GM21529 (cell line): ENCODE results near the gene IFI27L1.
A peak's percentile ranks its signal among the peaks of the same experiment; 100 is the strongest.

Source experiments
- ATAC-seq: cut with Tn5 transposase; IDR thresholded peaks from one replicate; pipeline ENCODE4 v1.9.1; 2021; ENCODE audit not compliant: unreplicated experiment

The IFI27L1 gene

DNA sequence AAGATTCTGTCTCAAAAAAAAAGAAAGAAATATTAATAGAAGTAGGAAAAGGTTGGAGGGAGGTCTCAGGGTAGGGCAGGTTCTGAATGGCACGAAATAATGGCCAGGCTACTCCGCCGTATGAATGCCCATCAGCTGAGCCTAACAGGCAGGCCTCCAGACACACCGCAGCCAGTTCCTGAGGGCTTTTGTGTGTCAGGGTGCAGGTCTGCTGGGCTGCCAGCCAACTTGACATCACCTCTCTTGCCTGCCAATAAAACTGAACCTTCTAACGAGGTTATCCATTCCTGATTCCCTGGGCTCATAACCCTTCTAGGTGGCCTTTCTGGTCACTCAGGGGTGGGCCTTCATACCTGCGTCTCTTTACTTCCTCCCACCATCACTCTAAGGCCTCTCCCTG is 32.4 kb downstream of the IFI27L1 start:
- no peak for ATAC-seq

DNA sequence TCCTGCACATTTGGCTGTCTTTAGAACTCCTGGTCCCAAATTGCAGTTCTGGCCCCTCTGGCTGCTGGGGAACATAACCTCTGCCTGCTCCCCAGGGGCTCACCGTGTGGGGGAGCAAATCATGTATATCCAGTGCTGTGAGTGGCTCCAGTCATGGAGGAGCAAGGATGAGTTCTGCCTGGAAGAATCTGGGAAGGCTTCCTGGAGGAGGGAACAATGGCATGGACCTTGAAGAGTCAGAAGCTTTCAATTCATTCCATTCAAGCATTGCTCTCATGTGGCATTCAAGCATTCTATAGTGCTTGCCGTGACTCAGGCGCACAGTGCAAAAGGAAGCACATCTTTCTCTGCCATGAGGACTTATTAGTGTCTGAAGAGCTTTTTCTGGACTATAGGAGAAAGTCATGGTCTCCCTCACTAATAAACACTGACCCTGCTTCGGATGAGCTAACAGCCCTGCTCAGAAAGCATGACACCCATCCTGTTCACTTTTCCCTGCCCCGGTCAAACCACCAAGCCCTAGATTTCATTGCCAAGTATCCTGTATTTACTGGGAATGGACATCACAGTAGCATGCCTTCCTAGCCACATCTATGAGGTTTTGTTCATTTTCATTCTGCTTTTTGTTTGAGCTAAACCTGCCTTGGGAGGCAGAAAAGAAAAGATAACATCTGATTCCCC is 32.9 kb downstream of the IFI27L1 start:
- ATAC-seq = no peak

GRCh38 chr14:94114589-94115057 is 33.5 kb downstream of the IFI27L1 start:
- no peak for ATAC-seq

DNA sequence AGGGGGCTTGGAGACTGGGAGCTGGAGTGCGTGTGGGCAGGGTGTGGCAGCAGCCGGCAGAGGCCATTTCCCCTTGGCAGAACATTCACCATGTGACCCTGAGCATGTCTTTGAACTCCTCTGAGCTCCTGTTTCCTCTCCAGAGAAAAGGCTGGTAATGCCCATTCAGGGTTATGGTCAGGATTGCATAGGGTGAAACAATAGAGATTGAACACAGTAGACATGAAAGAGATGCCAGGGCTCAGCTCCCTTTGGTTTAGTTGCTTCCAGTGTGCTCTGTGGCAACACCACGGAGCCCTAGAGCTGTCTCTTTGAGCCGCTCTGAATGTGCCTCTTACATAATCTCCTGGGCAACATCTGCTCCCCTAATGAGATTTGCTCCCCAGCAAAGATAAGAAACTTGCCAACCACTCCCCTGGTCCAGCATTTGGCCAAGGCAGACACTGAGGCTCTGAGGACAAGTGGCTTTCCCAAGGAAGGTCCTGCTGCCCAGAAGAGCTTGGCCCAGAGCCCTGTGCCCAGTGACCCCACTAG is 34.0 kb downstream of the IFI27L1 start:
- ATAC-seq = no peak

GRCh38 chr14:94115631-94116030 is 34.5 kb downstream of the IFI27L1 start:
- ATAC-seq = no peak

GRCh38 chr14:94116701-94117100 is 35.6 kb downstream of the IFI27L1 start:
- no peak for ATAC-seq

GRCh38 chr14:94117856-94118255 is 36.7 kb downstream of the IFI27L1 start:
- ATAC-seq = no peak

GRCh38 chr14:94119071-94119470 is 38.0 kb downstream of the IFI27L1 start:
- ATAC-seq = no peak

- no peak for ATAC-seq
Observed at GRCh38 chr14:94120667-94121340, 39.7 kb downstream of the IFI27L1 start.

GRCh38 chr14:94121485-94121884 is 40.4 kb downstream of the IFI27L1 start:
- no peak for ATAC-seq

- ATAC-seq = no peak
Observed at GRCh38 chr14:94122438-94122837, 41.3 kb downstream of the IFI27L1 start.

DNA sequence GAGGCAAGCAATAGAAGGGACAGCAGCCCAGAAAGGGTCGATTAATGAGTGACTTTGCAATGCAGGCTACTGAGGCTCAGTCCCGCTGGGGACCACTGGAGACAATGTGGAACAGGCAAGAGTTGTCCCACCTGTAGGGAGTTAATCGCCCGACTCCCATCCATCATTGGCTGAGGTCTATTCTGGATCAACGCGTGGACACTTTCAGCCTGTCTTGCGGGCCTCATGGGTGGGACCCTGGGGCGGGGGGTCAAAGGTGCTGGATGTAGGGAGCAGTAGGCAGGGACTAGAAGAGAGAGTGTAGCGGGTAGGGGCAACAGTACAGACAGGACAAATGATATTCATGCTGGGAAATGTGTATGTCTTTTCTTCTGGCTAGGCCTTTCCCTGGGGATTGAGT is 42.2 kb downstream of the IFI27L1 start:
- ATAC-seq = no peak

- ATAC-seq = no peak
Observed at GRCh38 chr14:94123868-94124267, 42.8 kb downstream of the IFI27L1 start.

GRCh38 chr14:94124582-94125377 is 43.7 kb downstream of the IFI27L1 start:
- no peak for ATAC-seq

- no peak for ATAC-seq
Observed at GRCh38 chr14:94125659-94126418, 44.7 kb downstream of the IFI27L1 start.

DNA sequence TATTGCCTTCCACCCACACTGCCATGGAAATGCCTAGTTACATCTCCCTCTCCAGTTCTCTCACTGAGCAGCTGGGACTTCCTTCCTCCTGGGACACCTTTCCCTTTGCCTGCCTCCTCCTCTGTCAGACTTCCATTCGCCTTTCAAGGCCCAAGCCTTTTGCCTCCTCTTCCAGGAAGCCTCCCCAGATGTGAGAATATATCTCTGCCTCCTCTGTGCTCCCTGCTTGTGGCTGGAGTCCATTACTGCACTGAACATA is 45.2 kb downstream of the IFI27L1 start:
- ATAC-seq = no peak

DNA sequence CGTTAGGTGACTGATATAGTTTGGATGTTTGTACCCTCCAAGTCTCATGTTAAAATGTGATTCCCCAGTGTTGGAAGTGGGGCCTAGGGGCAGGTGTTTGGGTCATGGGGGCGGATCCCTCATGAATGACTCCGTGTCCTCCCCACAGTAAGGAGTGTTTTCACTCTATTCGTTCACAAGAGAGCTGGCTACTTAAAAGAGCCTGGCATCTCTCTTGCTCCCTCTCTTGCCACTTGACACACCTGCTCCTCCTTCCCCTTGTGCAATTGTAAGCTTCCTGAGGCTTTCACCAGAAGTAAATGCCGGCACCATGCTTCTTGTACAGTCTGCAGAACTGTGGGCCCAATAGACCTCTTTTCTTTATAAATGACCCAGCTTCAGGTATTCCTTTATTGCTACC is 45.7 kb downstream of the IFI27L1 start:
- ATAC-seq = no peak

GRCh38 chr14:94127330-94127729 is 46.2 kb downstream of the IFI27L1 start:
- ATAC-seq = no peak

GRCh38 chr14:94128216-94128839 is 47.2 kb downstream of the IFI27L1 start:
- no peak for ATAC-seq

DNA sequence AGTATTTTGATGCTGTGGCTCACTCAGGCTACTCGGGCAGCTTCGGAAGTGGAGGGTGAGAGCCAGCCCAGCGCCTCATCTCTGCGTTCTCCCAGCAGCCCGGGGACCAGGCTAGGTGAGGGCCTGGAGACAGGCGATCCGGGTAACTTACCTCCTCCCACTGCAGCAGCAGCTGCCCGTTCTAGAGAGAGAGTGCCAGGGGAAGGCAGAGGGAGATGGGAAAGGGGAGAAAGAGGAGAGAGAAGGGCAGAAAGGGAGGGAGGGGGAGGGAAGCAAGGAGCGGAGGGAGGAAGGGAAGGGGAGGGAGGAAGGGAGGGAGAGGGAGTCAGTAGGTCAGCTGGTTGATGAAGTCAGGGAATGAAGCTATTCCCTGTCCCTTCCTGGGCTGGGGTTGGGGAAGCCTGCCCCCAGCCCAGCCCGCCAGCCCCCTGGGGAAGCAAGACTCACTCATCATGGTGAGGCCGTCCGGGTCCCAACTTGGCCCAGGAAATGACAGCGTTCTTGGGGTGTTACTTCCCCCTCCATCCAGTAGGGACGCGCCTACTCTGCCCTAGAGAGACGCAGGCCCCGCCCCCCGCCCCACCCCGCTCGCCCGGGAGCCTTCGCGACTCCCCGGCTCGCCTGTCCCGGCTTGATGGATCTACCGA is 48.1 kb downstream of the IFI27L1 start, which contains the start of gene IFI27L2:
IFI27L2 (minus strand) TSS at position 494 of the 647 bp plus-strand sequence; CDS start at position 454, 40 bp downstream.
- ATAC-seq = peak; percentile 94
